Neural progenitor cell (in vitro differentiated cells): ENCODE results near the gene COL8A2.

ENCODE experiments used
- EZH2 ChIP-seq: fragments of 200-600 bp; sonication (generic); IDR thresholded peaks from 2 replicates; pipeline ENCODE4 v1.6.1; 2017; ENCODE audit warnings: antibody characterized with exemption, mild to moderate bottlenecking, moderate library complexity
- TF ChIP-seq, protein P1 (sequence below): fragments of 200-600 bp; sonication (generic); IDR thresholded peaks from 2 replicates; pipeline ENCODE4 v1.5.1; 2017; ENCODE audit warnings: antibody characterized with exemption, mild to moderate bottlenecking

DNA sequence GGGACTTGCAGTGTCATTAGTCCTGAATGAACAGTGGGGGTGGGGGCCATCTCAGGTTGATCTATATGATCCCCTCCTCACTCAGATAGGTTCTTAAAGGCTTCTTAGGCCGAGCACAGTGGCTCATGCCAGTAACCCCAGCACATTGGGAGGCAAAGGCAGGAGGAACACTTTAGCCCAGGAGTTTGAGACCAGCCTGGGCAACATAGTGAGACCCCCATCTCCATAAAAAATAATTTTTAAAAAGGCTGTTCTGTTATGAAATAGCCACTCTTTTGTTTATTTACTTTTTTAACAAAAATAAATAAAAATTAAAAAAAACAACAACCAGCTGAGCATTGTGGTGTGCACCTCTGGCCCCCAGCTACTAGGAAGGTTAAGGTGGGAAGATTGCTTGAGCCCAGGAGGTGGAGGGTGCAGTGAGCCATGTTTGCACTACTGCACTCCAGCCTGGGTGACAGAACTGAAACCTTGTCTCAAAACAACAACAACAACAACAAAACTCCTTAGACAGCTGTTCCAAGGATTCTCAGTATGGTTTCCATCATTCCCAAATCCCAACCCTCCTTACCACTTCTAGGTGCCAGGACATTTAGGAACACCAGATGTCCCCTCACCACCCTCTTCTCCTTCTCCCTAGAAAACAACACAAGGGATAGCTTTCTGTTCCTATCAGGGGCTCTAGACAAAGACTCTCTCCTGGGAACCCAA lies 26.3 kb upstream of the COL8A2 start:
- TF ChIP-seq, protein P1, sequence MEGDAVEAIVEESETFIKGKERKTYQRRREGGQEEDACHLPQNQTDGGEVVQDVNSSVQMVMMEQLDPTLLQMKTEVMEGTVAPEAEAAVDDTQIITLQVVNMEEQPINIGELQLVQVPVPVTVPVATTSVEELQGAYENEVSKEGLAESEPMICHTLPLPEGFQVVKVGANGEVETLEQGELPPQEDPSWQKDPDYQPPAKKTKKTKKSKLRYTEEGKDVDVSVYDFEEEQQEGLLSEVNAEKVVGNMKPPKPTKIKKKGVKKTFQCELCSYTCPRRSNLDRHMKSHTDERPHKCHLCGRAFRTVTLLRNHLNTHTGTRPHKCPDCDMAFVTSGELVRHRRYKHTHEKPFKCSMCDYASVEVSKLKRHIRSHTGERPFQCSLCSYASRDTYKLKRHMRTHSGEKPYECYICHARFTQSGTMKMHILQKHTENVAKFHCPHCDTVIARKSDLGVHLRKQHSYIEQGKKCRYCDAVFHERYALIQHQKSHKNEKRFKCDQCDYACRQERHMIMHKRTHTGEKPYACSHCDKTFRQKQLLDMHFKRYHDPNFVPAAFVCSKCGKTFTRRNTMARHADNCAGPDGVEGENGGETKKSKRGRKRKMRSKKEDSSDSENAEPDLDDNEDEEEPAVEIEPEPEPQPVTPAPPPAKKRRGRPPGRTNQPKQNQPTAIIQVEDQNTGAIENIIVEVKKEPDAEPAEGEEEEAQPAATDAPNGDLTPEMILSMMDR: no peak
- TF ChIP-seq EZH2: no peak
